ENCODE results near the gene SPECC1L.

Gene SPECC1L

GRCh38 chr22:24350627-24351026 lies 80.0 kb downstream of the SPECC1L start:
- no peak overlapping the region for H3K27ac ChIP-seq
- peaks cover 85% of the 10 kb centered on the region for H3K36me3 ChIP-seq (ENCODE audit: insufficient read depth, low read length)
- TF ChIP-seq EZH2 (IDR thresholded peaks at IDR 0.05) = no peak
- no peak for TF ChIP-seq FOXP2 (optimal IDR thresholded peaks at IDR 0.05; ENCODE audit: control extremely low read depth, extremely low read length, insufficient read depth)
- TF ChIP-seq POLR2AphosphoS5 (IDR thresholded peaks at IDR 0.05; ENCODE audit: borderline replicate concordance, low read depth, low read length) = no peak
- no peaks in the 10 kb centered on the region for H3K9me3 ChIP-seq (ENCODE audit: low read depth, low read length)
- no peak for DNase-seq (ENCODE audit: low read depth, low spot score)
- no peak overlapping the region for H3K4me3 ChIP-seq
- no peak overlapping the region for H3K9ac ChIP-seq (ENCODE audit: insufficient read length)

- Histone ChIP-seq H3K9me3 (ENCODE audit: low read depth, low read length) (no peaks in the 10 kb centered on the region), H3K27ac (peak overlapping the region; percentile 75), H3K4me3 (no peak overlapping the region), H3K9ac (ENCODE audit: insufficient read length) (no peak overlapping the region), H3K36me3 (ENCODE audit: insufficient read depth, low read length) (peaks cover 71% of the 10 kb centered on the region)
- TF ChIP-seq FOXP2 (optimal IDR thresholded peaks at IDR 0.05; ENCODE audit: control extremely low read depth, extremely low read length, insufficient read depth) (no peak), EZH2 (IDR thresholded peaks at IDR 0.05) (no peak), POLR2AphosphoS5 (IDR thresholded peaks at IDR 0.05; ENCODE audit: borderline replicate concordance, low read depth, low read length) (no peak)
- DNase-seq (ENCODE audit: low read depth, low spot score) = no peak
Observed at GRCh38 chr22:24353121-24353520, 82.5 kb downstream of the SPECC1L start.

- Histone ChIP-seq H3K36me3 (ENCODE audit: insufficient read depth, low read length) (peaks cover 63% of the 10 kb centered on the region), H3K4me3 (no peak overlapping the region), H3K9ac (ENCODE audit: insufficient read length) (no peak overlapping the region), H3K9me3 (ENCODE audit: low read depth, low read length) (no peaks in the 10 kb centered on the region), H3K27ac (no peak overlapping the region)
- TF ChIP-seq FOXP2 (optimal IDR thresholded peaks at IDR 0.05; ENCODE audit: control extremely low read depth, extremely low read length, insufficient read depth) = no peak
- no peak for TF ChIP-seq EZH2 (IDR thresholded peaks at IDR 0.05)
- TF ChIP-seq POLR2AphosphoS5 (IDR thresholded peaks at IDR 0.05; ENCODE audit: borderline replicate concordance, low read depth, low read length) = no peak
- DNase-seq (ENCODE audit: low read depth, low spot score) = no peak
Observed at GRCh38 chr22:24355574-24355973, 84.9 kb downstream of the SPECC1L start.

GRCh38 chr22:24357547-24357946 lies 86.9 kb downstream of the SPECC1L start:
- TF ChIP-seq POLR2AphosphoS5 (IDR thresholded peaks at IDR 0.05; ENCODE audit: borderline replicate concordance, low read depth, low read length) (no peak), EZH2 (IDR thresholded peaks at IDR 0.05) (no peak), FOXP2 (optimal IDR thresholded peaks at IDR 0.05; ENCODE audit: control extremely low read depth, extremely low read length, insufficient read depth) (no peak)
- H3K36me3 ChIP-seq (ENCODE audit: insufficient read depth, low read length) = peaks cover 62% of the 10 kb centered on the region

GRCh38 chr22:24358105-24358836 lies 87.6 kb downstream of the SPECC1L start:
- DNase-seq (ENCODE audit: low read depth, low spot score) = no peak
- H3K9me3 ChIP-seq (ENCODE audit: low read depth, low read length) = no peaks in the 10 kb centered on the region
- no peak for TF ChIP-seq POLR2AphosphoS5 (IDR thresholded peaks at IDR 0.05; ENCODE audit: borderline replicate concordance, low read depth, low read length)
- no peak overlapping the region for H3K9ac ChIP-seq (ENCODE audit: insufficient read length)
- peaks cover 63% of the 10 kb centered on the region for H3K36me3 ChIP-seq (ENCODE audit: insufficient read depth, low read length)
- H3K27ac ChIP-seq = no peak overlapping the region
- no peak overlapping the region for H3K4me3 ChIP-seq

More at GRCh38 chr22:24357547-24357946, 86.9 kb downstream of the SPECC1L start:
- H3K9ac ChIP-seq (ENCODE audit: insufficient read length) = no peak overlapping the region
- no peak for DNase-seq (ENCODE audit: low read depth, low spot score)
- 0 out of 2 replicates have a peak overlapping the region, but pooled peaks have one; percentile 49 for H3K27ac ChIP-seq
- no peaks in the 10 kb centered on the region for H3K9me3 ChIP-seq (ENCODE audit: low read depth, low read length)
- no peak overlapping the region for H3K4me3 ChIP-seq

- DNase-seq (ENCODE audit: low read depth, low spot score) = no peak
- Histone ChIP-seq H3K4me3 (no peak overlapping the region), H3K36me3 (ENCODE audit: insufficient read depth, low read length) (peaks cover 60% of the 10 kb centered on the region), H3K27ac (no peak overlapping the region), H3K9me3 (ENCODE audit: low read depth, low read length) (no peaks in the 10 kb centered on the region), H3K9ac (ENCODE audit: insufficient read length) (no peak overlapping the region)
- TF ChIP-seq EZH2 (IDR thresholded peaks at IDR 0.05) (no peak), FOXP2 (optimal IDR thresholded peaks at IDR 0.05; ENCODE audit: control extremely low read depth, extremely low read length, insufficient read depth) (no peak), POLR2AphosphoS5 (IDR thresholded peaks at IDR 0.05; ENCODE audit: borderline replicate concordance, low read depth, low read length) (no peak)
Observed at GRCh38 chr22:24359452-24360120, 89.0 kb downstream of the SPECC1L start.

- Histone ChIP-seq H3K4me3 (no peak overlapping the region), H3K9ac (ENCODE audit: insufficient read length) (no peak overlapping the region), H3K27ac (no peak overlapping the region), H3K36me3 (ENCODE audit: insufficient read depth, low read length) (peaks cover 71% of the 10 kb centered on the region), H3K9me3 (ENCODE audit: low read depth, low read length) (no peaks in the 10 kb centered on the region)
- DNase-seq (ENCODE audit: low read depth, low spot score) = no peak
- TF ChIP-seq FOXP2 (optimal IDR thresholded peaks at IDR 0.05; ENCODE audit: control extremely low read depth, extremely low read length, insufficient read depth) (no peak), EZH2 (IDR thresholded peaks at IDR 0.05) (no peak), POLR2AphosphoS5 (IDR thresholded peaks at IDR 0.05; ENCODE audit: borderline replicate concordance, low read depth, low read length) (no peak)
Observed at GRCh38 chr22:24361976-24362646, 91.5 kb downstream of the SPECC1L start.

- H3K9ac ChIP-seq (ENCODE audit: insufficient read length) = no peak overlapping the region
- TF ChIP-seq FOXP2 (optimal IDR thresholded peaks at IDR 0.05; ENCODE audit: control extremely low read depth, extremely low read length, insufficient read depth) = no peak
- no peak for TF ChIP-seq POLR2AphosphoS5 (IDR thresholded peaks at IDR 0.05; ENCODE audit: borderline replicate concordance, low read depth, low read length)
- TF ChIP-seq EZH2 (IDR thresholded peaks at IDR 0.05) = no peak
- no peaks in the 10 kb centered on the region for H3K9me3 ChIP-seq (ENCODE audit: low read depth, low read length)
- no peak for DNase-seq (ENCODE audit: low read depth, low spot score)
- H3K27ac ChIP-seq = no peak overlapping the region
- H3K4me3 ChIP-seq = no peak overlapping the region
- H3K36me3 ChIP-seq (ENCODE audit: insufficient read depth, low read length) = peaks cover 78% of the 10 kb centered on the region
Observed at GRCh38 chr22:24363243-24363642, 92.6 kb downstream of the SPECC1L start.
